T-cell (primary cell): Measurements from ENCODE around the gene NANOS2. TPM values are rescaled to one million over a fixed set of nuclear protein-coding genes. Genes with fewer than 3 reads are reported as not detected.
"Not testable (repeated sequence)": the region's sequence is repeated elsewhere in the genome, so short reads cannot be mapped to it uniquely, and the experiment has no call there.

Experiments used
- ATAC-seq, 4 experiments: fragments of 200-7000 bp in 3 of 4; fragments of 150-1000 bp in 1 of 4; cut with Tn5 transposase; replicated peaks in 1 of 4; 1 replicate in 3 of 4; 2 replicates in 1 of 4; pipeline ENCODE4 v1.10.0; 2021; ENCODE audit warnings: moderate library complexity in 3 of 4, mild to moderate bottlenecking in 2 of 4, moderate number of reproducible peaks in 1 of 4
- CTCF ChIA-PET, 2 donors: fragments of 300-600 bp; sonication (Branson Sonifier 250); formaldehyde crosslinking; loops; one replicate each; lab custom pipeline; 2022; ENCODE audit warnings: antibody characterized with exemption in 2 of 2; lab: Charles Lee
- POLR2A ChIA-PET, 2 donors: fragments of 300-600 bp; sonication (Branson Sonifier 250); formaldehyde crosslinking; loops; one replicate each; lab custom pipeline; 2022; ENCODE audit warnings: antibody characterized with exemption in 2 of 2; lab: Charles Lee
- DNase-seq, 35 experiments: peaks; one replicate each; pipeline versions ENCODE4 v3.0.0 to v3.0.0-alpha.2; 2013 to 2023
- H3K27ac ChIP-seq: one replicate; pipeline ENCODE4 v1.5.1; 2013; ENCODE audit warnings: low read length
- H3K27me3 ChIP-seq, 2 experiments: replicated peaks in 1 of 2; 1 replicate in 1 of 2; 2 replicates in 1 of 2; pipeline versions ENCODE4 v1.6.1 to v1.7.0; 2013; ENCODE audit warnings: low read length in 1 of 2, mixed read lengths in 1 of 2; ENCODE audit not compliant: control insufficient read depth in 2 of 2, insufficient read depth in 2 of 2; ENCODE audit errors: extremely low read depth in 1 of 2
- H3K36me3 ChIP-seq, 2 donors: 1 replicate in 1 of 2; 2 replicates in 1 of 2; pipeline versions ENCODE4 v1.6.1 to v1.7.0; 2013; ENCODE audit warnings: low read length in 1 of 2; ENCODE audit not compliant: control insufficient read depth in 2 of 2, insufficient read depth in 1 of 2; ENCODE audit errors: extremely low read depth in 1 of 2
- H3K4me1 ChIP-seq, 2 experiments: 1 replicate in 1 of 2; 2 replicates in 1 of 2; pipeline versions ENCODE4 v1.6.1 to v1.7.0; 2013; ENCODE audit warnings: low read length in 2 of 2, mixed read lengths in 1 of 2; ENCODE audit not compliant: insufficient read depth in 2 of 2, control insufficient read depth in 1 of 2; ENCODE audit errors: extremely low read depth in 1 of 2
- H3K4me3 ChIP-seq, 2 donors: 1 replicate in 1 of 2; 2 replicates in 1 of 2; pipeline versions ENCODE4 v1.5.1 to v1.7.0; 2013; ENCODE audit warnings: mild to moderate bottlenecking in 2 of 2, low read length in 1 of 2, moderate library complexity in 1 of 2; ENCODE audit not compliant: control insufficient read depth in 1 of 2; ENCODE audit errors: extremely low read depth in 1 of 2
- H3K9me3 ChIP-seq: 2 replicates; pipeline ENCODE4 v1.7.0; 2013
- H3K27ac Mint-ChIP-seq, 2 donors: one replicate each; pipeline ENCODE4 v1.8.0; 2020 to 2021; ENCODE audit warnings: mild to moderate bottlenecking in 2 of 2, mixed read lengths in 2 of 2
- H3K27me3 Mint-ChIP-seq, 2 donors: one replicate each; pipeline ENCODE4 v1.8.0; 2021 to 2022; ENCODE audit warnings: mixed read lengths in 2 of 2
- H3K36me3 Mint-ChIP-seq: one replicate; pipeline ENCODE4 v1.8.0; 2021; ENCODE audit warnings: mixed read lengths
- H3K4me1 Mint-ChIP-seq, 3 donors: one replicate each; pipeline ENCODE4 v1.8.0; 2020 to 2022; ENCODE audit warnings: mixed read lengths in 3 of 3, mild to moderate bottlenecking in 1 of 3
- H3K4me3 Mint-ChIP-seq, 3 donors: one replicate each; pipeline ENCODE4 v1.8.0; 2020 to 2022; ENCODE audit warnings: mild to moderate bottlenecking in 3 of 3, mixed read lengths in 3 of 3, moderate library complexity in 3 of 3
- H3K9me3 Mint-ChIP-seq, 3 donors: one replicate each; pipeline ENCODE4 v1.8.0; 2020 to 2022; ENCODE audit warnings: mixed read lengths in 3 of 3
- WGBS: methylation state at CpG from one replicate; pipeline ENCODE4 v1.1.5; 2013; ENCODE audit warnings: missing lambda C conversion rate; ENCODE audit not compliant: insufficient coverage; 5-methylcytosine and 5-hydroxymethylcytosine counted together
- total RNA-seq, 35 experiments: library from RNA in 6 of 35; stranded (reverse) in 6 of 35; fragments of 120-200 nt in 1 of 35; gene quantifications; one replicate each; pipeline versions ENCODE4 v1.2.1 to v1.2.4 and lab custom pipeline; 2013 to 2026

Gene NANOS2
- total RNA-seq, 5 donors from 2014 or later (not counting 1 experiment from before 2014, with no cell fraction given) = not detected

DNA sequence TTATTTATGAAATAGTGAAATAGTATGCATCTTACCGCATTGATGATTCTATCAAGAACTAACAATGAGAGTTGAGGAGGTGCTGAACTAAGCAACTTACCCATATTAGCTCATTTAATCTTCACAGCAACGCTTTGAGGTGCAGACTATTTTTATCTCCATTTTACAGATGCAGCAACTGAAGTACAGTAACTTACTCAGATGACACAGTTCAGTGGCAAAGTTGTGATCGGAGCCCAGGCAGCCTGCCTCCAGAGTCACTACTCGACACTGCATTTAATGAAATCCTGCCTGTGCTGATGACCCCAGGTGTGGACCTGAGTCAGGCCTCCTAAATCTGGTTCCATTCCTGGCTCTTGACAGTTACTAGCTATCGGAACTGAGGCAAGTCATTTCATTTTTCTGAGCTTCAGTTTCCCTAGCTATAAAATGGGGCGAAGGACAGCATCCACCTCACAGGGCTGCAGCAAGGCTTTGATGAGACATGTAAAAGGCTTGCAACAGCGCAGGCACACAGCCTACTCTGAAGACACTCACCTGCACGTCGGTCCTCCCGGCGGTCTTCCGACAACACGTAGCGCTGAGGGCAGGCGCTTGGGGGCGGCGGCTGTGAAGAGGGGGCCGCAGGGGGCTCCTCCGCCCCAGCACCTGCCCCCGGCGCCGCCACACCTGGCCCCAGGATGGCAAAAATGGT lies 13.7 kb downstream of the NANOS2 start:
- no peaks in the 10 kb centered on the region for H3K9me3 ChIP-seq
- ChIA-PET CTCF (interaction anchor here (0.5 to 1.2 kb wide), 5 partner anchors 8 to 201 kb away, joined by 3 to 8 read pairs (median 3); no protein-coding TSS in a partner anchor), POLR2A (interaction anchor here in 1 of 2 donors (0.6 kb wide), 1 partner anchor 69 kb away, joined by 16 read pairs; no protein-coding TSS in a partner anchor)
- H3K4me1 Mint-ChIP-seq = peaks cover 16 to 25% (median 19%) of the 10 kb centered on the region in 3 donors
- peak overlapping the region; percentile 49 to 95 (median 65) for H3K4me3 Mint-ChIP-seq
- peak overlapping the region; percentile 53 to 88 for H3K4me3 ChIP-seq
- WGBS = 90% methylated on average over 20 of the region's 22 CpGs
- no peak for ATAC-seq
- no peak overlapping the region for H3K27ac Mint-ChIP-seq
- H3K9me3 Mint-ChIP-seq = no peaks in the 10 kb centered on the region
- H3K36me3 Mint-ChIP-seq = peaks cover 21% of the 10 kb centered on the region
- peaks cover 0 to 25% of the 10 kb centered on the region in 2 donors for H3K36me3 ChIP-seq
- H3K27ac ChIP-seq = no peak overlapping the region
- H3K4me1 ChIP-seq = peaks cover 4 to 30% of the 10 kb centered on the region in 2 experiments
- H3K27me3 ChIP-seq = peaks cover 0 to 4% of the 10 kb centered on the region in 2 experiments
- peak in 1 of 35 experiments; percentile 3 for DNase-seq
- H3K27me3 Mint-ChIP-seq = no peaks in the 10 kb centered on the region

DNA sequence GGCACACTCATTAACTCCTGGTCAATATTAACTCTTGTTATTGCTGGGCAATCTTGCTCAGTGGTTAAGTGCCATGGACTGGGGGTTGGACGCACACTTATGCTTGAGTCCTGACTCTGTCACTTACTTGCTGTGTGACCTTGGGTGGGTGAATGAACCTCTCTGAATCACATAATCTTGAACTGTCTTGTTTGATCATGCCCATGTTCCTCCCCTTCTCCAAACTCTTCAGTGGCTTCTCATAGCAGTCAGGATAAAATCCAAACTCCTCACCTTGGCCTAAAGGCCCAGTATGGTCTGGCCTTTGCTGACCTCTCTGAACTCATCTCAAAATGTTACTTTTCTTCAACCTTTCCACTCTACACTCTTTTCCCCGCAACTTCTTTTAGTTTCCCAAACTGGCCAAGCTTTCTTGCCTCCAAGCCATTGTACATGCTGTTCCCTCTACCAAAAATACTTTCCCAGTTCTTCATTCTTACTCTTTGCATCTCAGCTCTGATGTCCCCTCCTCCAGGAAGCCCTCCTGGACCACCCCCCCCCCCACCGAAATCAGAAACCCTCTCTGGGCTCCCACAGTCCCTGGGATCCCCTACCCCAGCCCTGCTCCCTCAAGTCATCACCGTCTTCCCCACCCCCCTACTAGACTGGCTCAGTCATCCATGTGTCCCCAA lies 14.5 kb downstream of the NANOS2 start:
- ATAC-seq (no peak), DNase-seq (no peak)
- Mint-ChIP-seq H3K27me3 (no peaks in the 10 kb centered on the region), H3K27ac (peak overlapping the region in 1 of 2 donors; percentile 10), H3K4me1 (peaks cover 16 to 25% (median 24%) of the 10 kb centered on the region in 3 donors), H3K36me3 (peaks cover 28% of the 10 kb centered on the region), H3K9me3 (no peaks in the 10 kb centered on the region), H3K4me3 (peak overlapping the region; percentile 49 to 95 (median 65))
- H3K27ac ChIP-seq = no peak overlapping the region
- CTCF ChIA-PET = interaction anchor here in 1 of 2 donors (1.2 kb wide), 1 partner anchor 83 kb away, joined by 3 read pairs; no protein-coding TSS in a partner anchor
- no peak overlapping the region for H3K4me3 ChIP-seq
- H3K9me3 ChIP-seq = no peaks in the 10 kb centered on the region
- peaks cover 5 to 31% of the 10 kb centered on the region in 2 donors for H3K36me3 ChIP-seq
- H3K27me3 ChIP-seq = no peaks in the 10 kb centered on the region
- POLR2A ChIA-PET = no interaction called here
- H3K4me1 ChIP-seq = peaks cover 4 to 30% of the 10 kb centered on the region in 2 experiments
- WGBS = 100% methylated on average over 2 of the region's 4 CpGs

DNA sequence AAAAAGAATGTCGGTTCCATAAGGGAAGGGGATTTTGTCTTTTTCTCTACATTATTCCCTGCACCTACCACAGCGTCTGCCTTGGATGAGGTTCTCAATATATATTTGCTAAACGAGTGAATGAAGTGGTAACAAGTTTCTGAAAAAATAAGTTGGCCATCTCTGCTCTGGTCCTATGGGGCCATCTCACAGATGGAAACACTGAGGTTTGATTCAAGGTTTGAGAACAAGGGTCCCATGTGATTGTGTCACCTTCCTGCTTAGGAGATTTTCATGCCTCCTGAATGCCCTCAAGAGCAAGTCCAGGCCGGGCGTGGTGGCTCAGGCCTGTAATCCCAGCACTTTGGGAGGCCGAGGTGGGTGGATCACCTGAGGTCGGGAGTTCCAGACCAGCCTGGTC lies 15.3 kb downstream of the NANOS2 start:
- ChIA-PET POLR2A (no interaction called here), CTCF (no interaction called here)
- Mint-ChIP-seq H3K27ac (no peak overlapping the region), H3K4me3 (no peak overlapping the region), H3K4me1 (peaks cover 16 to 25% (median 24%) of the 10 kb centered on the region in 3 donors), H3K36me3 (peaks cover 30% of the 10 kb centered on the region), H3K27me3 (no peaks in the 10 kb centered on the region), H3K9me3 (no peaks in the 10 kb centered on the region)
- WGBS = 100% methylated on average over 5 of the region's 7 CpGs
- no peak overlapping the region for H3K27ac ChIP-seq
- H3K4me1 ChIP-seq = peaks cover 4 to 30% of the 10 kb centered on the region in 2 experiments
- H3K4me3 ChIP-seq = no peak overlapping the region
- no peak for ATAC-seq
- H3K36me3 ChIP-seq = peaks cover 8 to 34% of the 10 kb centered on the region in 2 donors
- DNase-seq = no peak
- H3K9me3 ChIP-seq = no peaks in the 10 kb centered on the region
- H3K27me3 ChIP-seq = no peaks in the 10 kb centered on the region

DNA sequence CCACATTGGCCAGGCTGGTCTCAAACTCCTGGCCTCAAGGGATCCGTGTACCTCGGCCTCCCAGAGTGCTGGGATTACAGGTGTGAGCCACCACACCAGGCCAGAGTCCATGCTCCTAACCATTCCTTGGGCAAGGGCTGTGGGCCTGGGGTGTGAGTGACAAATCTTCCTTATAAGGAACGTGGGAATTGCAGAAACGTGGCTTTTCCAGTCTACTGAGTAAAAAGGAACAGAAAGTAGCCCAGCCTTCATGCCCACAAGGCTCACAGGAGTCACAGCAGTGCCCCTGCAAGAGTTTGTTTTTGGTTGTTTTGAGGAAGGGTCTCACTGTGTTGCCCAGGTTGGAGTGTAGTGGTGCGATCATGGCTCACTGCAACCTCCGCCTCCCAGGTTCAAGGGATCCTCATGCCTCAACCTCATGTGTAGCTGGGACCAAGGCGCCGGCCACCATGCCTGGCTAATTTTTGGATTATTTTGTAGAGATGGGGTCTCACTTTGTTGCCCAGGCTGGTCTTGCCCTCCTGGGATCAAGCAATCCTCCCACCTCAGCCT lies 17.2 kb downstream of the NANOS2 start:
- DNase-seq = no peak
- H3K27ac ChIP-seq = no peak overlapping the region
- H3K9me3 Mint-ChIP-seq = no peaks in the 10 kb centered on the region
- H3K4me1 Mint-ChIP-seq = peaks cover 12 to 24% (median 17%) of the 10 kb centered on the region in 3 donors
- ATAC-seq = no peak
- H3K4me3 Mint-ChIP-seq = no peak overlapping the region
- ChIA-PET POLR2A (no interaction called here), CTCF (interaction anchor here in 1 of 2 donors (0.7 kb wide), 1 partner anchor 77 kb away, joined by 6 read pairs; no protein-coding TSS in a partner anchor)
- WGBS = 100% methylated on average over 2 of the region's 8 CpGs
- no peak overlapping the region for H3K27ac Mint-ChIP-seq
- H3K27me3 ChIP-seq = no peaks in the 10 kb centered on the region
- no peak overlapping the region for H3K4me3 ChIP-seq
- peaks cover 2 to 21% of the 10 kb centered on the region in 2 experiments for H3K4me1 ChIP-seq
- H3K9me3 ChIP-seq = no peaks in the 10 kb centered on the region
- peaks cover 30% of the 10 kb centered on the region for H3K36me3 Mint-ChIP-seq
- H3K36me3 ChIP-seq = peaks cover 8 to 34% of the 10 kb centered on the region in 2 donors
- H3K27me3 Mint-ChIP-seq = no peaks in the 10 kb centered on the region

DNA sequence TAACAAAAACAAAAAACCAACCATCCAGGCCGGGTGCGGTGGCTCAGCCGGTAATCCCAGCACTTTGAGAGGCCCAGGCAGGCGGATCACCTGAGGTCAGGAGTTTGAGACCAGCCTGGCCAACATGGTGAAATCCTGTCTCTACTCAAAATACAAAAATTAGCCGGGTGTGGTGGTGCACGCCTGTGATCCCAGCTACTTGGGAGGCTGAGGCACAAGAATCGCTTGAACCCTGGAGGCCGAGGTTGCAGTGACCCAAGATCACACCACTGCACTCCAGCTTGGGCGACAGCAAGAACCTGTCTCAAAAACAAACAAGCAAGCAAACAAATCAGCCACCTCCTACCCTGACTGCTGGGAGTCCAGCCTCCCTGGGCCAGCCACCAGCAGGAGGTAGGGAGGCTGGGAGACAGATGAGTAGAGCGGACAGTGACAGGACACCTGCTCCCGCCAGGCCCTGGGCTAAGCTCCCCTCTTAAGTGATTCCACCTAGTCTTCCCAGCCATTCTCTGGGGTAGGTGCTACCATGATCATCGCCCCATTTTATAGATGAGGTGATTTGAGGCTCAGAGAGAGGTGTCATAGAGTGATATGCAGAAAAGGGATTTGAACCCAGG lies 18.5 kb downstream of the NANOS2 start:
- H3K27me3 ChIP-seq, ATAC-seq, H3K4me3 Mint-ChIP-seq, H3K9me3 Mint-ChIP-seq, H3K27ac Mint-ChIP-seq, CTCF ChIA-PET, H3K27ac ChIP-seq, H3K4me3 ChIP-seq, H3K9me3 ChIP-seq, POLR2A ChIA-PET, DNase-seq, H3K27me3 Mint-ChIP-seq: not testable (repeated sequence)
- peaks cover 12 to 17% (median 13%) of the 10 kb centered on the region in 3 donors for H3K4me1 Mint-ChIP-seq
- peaks cover 0 to 10% of the 10 kb centered on the region in 2 experiments for H3K4me1 ChIP-seq
- H3K36me3 ChIP-seq = peaks cover 8 to 34% of the 10 kb centered on the region in 2 donors
- WGBS = 98% methylated on average over 5 of the region's 12 CpGs
- peaks cover 30% of the 10 kb centered on the region for H3K36me3 Mint-ChIP-seq

DNA sequence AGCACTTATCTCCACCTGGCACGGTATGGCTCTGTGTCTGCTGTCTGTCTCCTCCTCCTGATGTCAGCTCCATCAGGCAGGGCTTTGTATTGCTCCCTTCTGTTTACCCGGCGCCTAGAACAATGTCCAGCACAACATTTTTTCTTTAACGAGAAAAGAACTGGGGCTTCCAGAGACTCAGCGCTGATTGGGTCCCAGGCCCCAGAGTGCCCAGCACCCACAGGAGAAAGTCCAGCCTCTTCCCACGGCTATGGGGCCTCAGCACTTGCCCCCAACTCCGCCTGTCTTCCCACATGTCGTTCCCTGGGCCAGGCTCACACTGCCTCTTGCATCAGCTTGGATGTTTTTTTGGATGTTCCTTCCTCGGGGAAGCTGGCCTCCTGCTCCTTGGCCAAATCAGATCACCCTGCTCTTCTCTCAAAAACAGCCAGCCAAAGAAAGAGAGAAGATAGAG lies 19.0 kb downstream of the NANOS2 start:
- H3K4me1 ChIP-seq = peaks cover 0 to 5% of the 10 kb centered on the region in 2 experiments
- Mint-ChIP-seq H3K4me1 (peaks cover 7 to 12% (median 7%) of the 10 kb centered on the region in 3 donors), H3K9me3 (no peaks in the 10 kb centered on the region), H3K36me3 (peaks cover 28% of the 10 kb centered on the region), H3K4me3 (no peak overlapping the region), H3K27ac (no peak overlapping the region), H3K27me3 (no peaks in the 10 kb centered on the region)
- no peak overlapping the region for H3K4me3 ChIP-seq
- H3K36me3 ChIP-seq = peaks cover 8 to 31% of the 10 kb centered on the region in 2 donors
- 91% methylated on average over 8 of the region's 9 CpGs for WGBS
- DNase-seq (no peak), ATAC-seq (no peak)
- H3K9me3 ChIP-seq = no peaks in the 10 kb centered on the region
- POLR2A ChIA-PET = interaction anchor here in 1 of 2 donors (0.7 kb wide), 1 partner anchor 124 kb away, joined by 3 read pairs; no protein-coding TSS in a partner anchor
- CTCF ChIA-PET = no interaction called here
- H3K27ac ChIP-seq = no peak overlapping the region
- no peaks in the 10 kb centered on the region for H3K27me3 ChIP-seq
